OCI-LY7 (cell line): Measurements from ENCODE around the gene NCAPH2. TPM values are rescaled to one million over a fixed set of nuclear protein-coding genes. Genes with fewer than 3 reads are reported as not detected.

ENCODE experiments used
- BruUV-seq: library from RNA; stranded (reverse); fragments of 400-500 nt; replicated peaks from 2 replicates; lab custom pipeline; 2021; lab: Mats Ljungman, UMichigan
- CTCF ChIA-PET: fragments of 300-600 bp; sonication (Branson Sonifier 250); formaldehyde crosslinking; loops from one replicate; lab custom pipeline; 2022; ENCODE audit warnings: antibody characterized with exemption; ENCODE audit not compliant: unreplicated experiment; lab: Charles Lee
- POLR2A ChIA-PET: fragments of 300-600 bp; sonication (Branson Sonifier 250); formaldehyde crosslinking; loops from one replicate; lab custom pipeline; 2022; ENCODE audit warnings: antibody characterized with exemption; lab: Charles Lee
- DNase-seq: peaks from one replicate; pipeline ENCODE4 v3.0.0-alpha.2; 2015; ENCODE audit warnings: low spot score
- H2AFZ ChIP-seq: fragments of 200-600 bp; sonication (generic), shearing (Covaris generic); 2 replicates; pipeline ENCODE4 v1.6.1; 2014; ENCODE audit warnings: mild to moderate bottlenecking, antibody characterized with exemption, low read length, moderate library complexity
- H3K27ac ChIP-seq: fragments of 200-600 bp; sonication (generic); 2 replicates; pipeline ENCODE4 v1.5.1; 2014; ENCODE audit warnings: mixed run types, low read depth, mild to moderate bottlenecking, moderate library complexity, low read length, inconsistent platforms; ENCODE audit not compliant: poor library complexity, severe bottlenecking
- H3K36me3 ChIP-seq: fragments of 200-600 bp; sonication (generic); 2 replicates; pipeline ENCODE4 v1.6.1; 2014; ENCODE audit warnings: mild to moderate bottlenecking, antibody characterized with exemption, low read length, moderate library complexity, mixed read lengths; ENCODE audit not compliant: insufficient read depth
- H3K4me1 ChIP-seq: fragments of 200-600 bp; sonication (generic); 2 replicates; pipeline ENCODE4 v1.5.1; 2014; ENCODE audit warnings: mild to moderate bottlenecking, low read length; ENCODE audit not compliant: insufficient read depth, poor library complexity, severe bottlenecking
- H3K4me2 ChIP-seq: fragments of 200-600 bp; sonication (generic); 2 replicates; pipeline ENCODE4 v1.6.1; 2014; ENCODE audit warnings: mild to moderate bottlenecking, low read length
- H3K4me3 ChIP-seq: fragments of 200-600 bp; sonication (generic); 2 replicates; pipeline ENCODE4 v1.5.1; 2014; ENCODE audit warnings: mild to moderate bottlenecking, low read depth, low read length; ENCODE audit not compliant: poor library complexity, severe bottlenecking
- H3K79me2 ChIP-seq: fragments of 200-600 bp; sonication (generic); 2 replicates; pipeline ENCODE4 v1.6.1; 2016; ENCODE audit warnings: low read depth, mild to moderate bottlenecking, low read length, moderate library complexity, mixed read lengths; ENCODE audit not compliant: insufficient read depth
- H3K9me2 ChIP-seq: fragments of 200-600 bp; sonication (generic); 2 replicates; pipeline ENCODE4 v1.6.1; 2016; ENCODE audit warnings: mild to moderate bottlenecking, low read length, mixed read lengths; ENCODE audit not compliant: insufficient read depth
- H3K9me3 ChIP-seq: fragments of 200-600 bp; sonication (generic); 2 replicates; pipeline ENCODE4 v1.6.1; 2014; ENCODE audit warnings: mild to moderate bottlenecking, mixed run types, low read length, mixed read lengths
- H4K20me1 ChIP-seq: fragments of 200-600 bp; sonication (generic); 2 replicates; pipeline ENCODE4 v1.6.1; 2014; ENCODE audit warnings: mild to moderate bottlenecking, antibody characterized with exemption, low read length, moderate library complexity, mixed read lengths; ENCODE audit not compliant: insufficient read depth
- EZH2phosphoT487 ChIP-seq: fragments of 200-600 bp; sonication (generic); IDR thresholded peaks from 2 replicates; pipeline ENCODE4 v1.6.1; 2018; ENCODE audit warnings: low read depth, borderline replicate concordance, mild to moderate bottlenecking, mixed run types, antibody characterized with exemption, low read length, moderate library complexity, mixed read lengths
- intact Hi-C: fragments of 100-400 bp; cut with micrococcal nuclease; formaldehyde crosslinking; loops from one replicate; pipeline ENCODE4 v1.10.0; 2022; ENCODE audit not compliant: unreplicated experiment
- total RNA-seq, 2 experiments: library from RNA; depleted of rRNA in 1 of 2; stranded (reverse); fragments of >200 nt in 1 of 2; shearing (Covaris generic) in 1 of 2; gene quantifications; 2 replicates each; pipeline ENCODE4 v1.2.3, GENCODE V29; 2014 to 2022
- TF ChIP-seq, protein P1 (sequence below): fragments of 200-600 bp; sonication (generic); conservative IDR thresholded peaks from 2 replicates; pipeline ENCODE4 v1.5.1; 2014; ENCODE audit warnings: mild to moderate bottlenecking, antibody characterized with exemption, low read length, moderate library complexity, mixed read lengths

NCAPH2 gene
- total RNA-seq, 2 experiments from 2014 or later = 126 to 129 TPM

DNA sequence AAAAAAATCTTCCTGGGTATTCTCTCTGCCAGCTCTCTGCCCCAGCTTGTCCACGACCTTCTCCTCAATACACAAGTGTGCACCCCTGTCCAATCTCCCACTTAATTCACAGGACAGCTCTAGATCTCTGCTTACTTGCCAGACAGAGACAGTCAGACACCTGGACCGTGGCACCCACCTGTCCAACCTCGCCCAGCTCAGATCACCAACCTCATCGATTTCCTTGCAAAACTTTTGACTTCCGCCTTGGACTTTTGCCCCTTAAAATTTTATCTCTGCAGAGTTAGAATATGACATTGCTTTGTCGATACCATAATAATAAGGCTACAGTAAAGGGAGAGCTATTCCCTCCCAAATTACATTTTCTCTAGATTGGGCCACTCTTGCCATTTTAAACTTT, 10.9 kb upstream of the NCAPH2 start:
- intact Hi-C loops = no loop called here

DNA sequence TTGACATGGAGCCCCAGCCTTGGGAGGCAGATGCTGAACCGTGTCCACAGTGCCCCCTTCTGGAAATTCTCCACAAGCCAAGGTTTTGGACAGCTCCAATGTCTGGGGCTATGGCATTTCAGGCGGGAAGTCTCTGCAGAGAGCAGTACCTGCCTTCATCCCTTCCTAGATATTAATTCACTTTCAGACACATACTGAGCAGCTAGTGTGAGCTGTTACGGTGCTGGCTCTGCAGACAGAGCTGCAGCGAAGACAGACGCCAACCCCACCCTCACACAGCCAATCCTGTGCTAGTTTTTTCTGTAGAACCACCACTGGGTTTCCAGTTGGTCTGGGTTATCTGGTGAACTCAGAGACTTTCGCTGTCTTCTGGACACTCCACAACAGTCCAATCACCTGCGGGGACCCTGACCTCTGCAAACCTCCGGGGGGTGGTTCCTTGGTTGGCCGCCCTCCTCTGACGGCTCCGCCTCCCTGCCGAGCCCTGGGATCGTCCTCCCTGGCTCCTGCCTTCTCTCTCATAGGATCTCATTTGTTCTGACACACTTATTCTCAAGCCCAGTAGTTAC, 9.6 kb upstream of the NCAPH2 start:
- no peaks in the 10 kb centered on the region for H4K20me1 ChIP-seq
- H2AFZ ChIP-seq = peak overlapping the region; percentile 46; the same call in 1 of the 2 replicates
- ChIA-PET POLR2A (interaction anchor here (1.0 kb wide), 2 partner anchors 27 to 28 kb away, joined by 3 to 4 read pairs; no protein-coding TSS in a partner anchor), CTCF (interaction anchor here (0.6 to 1.4 kb wide), 3 partner anchors 25 to 164 kb away, joined by 4 to 6 read pairs (median 4); partner anchors contain the start of gene SCO2)
- intact Hi-C loops = loop anchor here (1.0 to 2.0 kb wide), 2 partner anchors 50 to 99 kb away; no protein-coding TSS in a partner anchor
- H3K9me2 ChIP-seq = no peaks in the 10 kb centered on the region
- H3K27ac ChIP-seq = no peak overlapping the region
- peak; percentile 80 for DNase-seq
- no peaks in the 10 kb centered on the region for H3K79me2 ChIP-seq
- peaks cover 22% of the 10 kb centered on the region for H3K4me1 ChIP-seq
- H3K4me3 ChIP-seq = no peak overlapping the region
- no TSS peak for BruUV-seq
- peak overlapping the region; percentile 9; the same call in 1 of the 2 replicates for H3K4me2 ChIP-seq
- H3K36me3 ChIP-seq = peaks cover 5% of the 10 kb centered on the region; the same call in 1 of the 2 replicates
- H3K9me3 ChIP-seq = no peaks in the 10 kb centered on the region
- TF ChIP-seq EZH2phosphoT487 = no peak
- TF ChIP-seq, protein P1, sequence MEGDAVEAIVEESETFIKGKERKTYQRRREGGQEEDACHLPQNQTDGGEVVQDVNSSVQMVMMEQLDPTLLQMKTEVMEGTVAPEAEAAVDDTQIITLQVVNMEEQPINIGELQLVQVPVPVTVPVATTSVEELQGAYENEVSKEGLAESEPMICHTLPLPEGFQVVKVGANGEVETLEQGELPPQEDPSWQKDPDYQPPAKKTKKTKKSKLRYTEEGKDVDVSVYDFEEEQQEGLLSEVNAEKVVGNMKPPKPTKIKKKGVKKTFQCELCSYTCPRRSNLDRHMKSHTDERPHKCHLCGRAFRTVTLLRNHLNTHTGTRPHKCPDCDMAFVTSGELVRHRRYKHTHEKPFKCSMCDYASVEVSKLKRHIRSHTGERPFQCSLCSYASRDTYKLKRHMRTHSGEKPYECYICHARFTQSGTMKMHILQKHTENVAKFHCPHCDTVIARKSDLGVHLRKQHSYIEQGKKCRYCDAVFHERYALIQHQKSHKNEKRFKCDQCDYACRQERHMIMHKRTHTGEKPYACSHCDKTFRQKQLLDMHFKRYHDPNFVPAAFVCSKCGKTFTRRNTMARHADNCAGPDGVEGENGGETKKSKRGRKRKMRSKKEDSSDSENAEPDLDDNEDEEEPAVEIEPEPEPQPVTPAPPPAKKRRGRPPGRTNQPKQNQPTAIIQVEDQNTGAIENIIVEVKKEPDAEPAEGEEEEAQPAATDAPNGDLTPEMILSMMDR = peak; percentile 89

More for the DNA sequence above, 10.9 kb upstream of the NCAPH2 start:
- Histone ChIP-seq H4K20me1 (no peaks in the 10 kb centered on the region), H2AFZ (no peak overlapping the region), H3K27ac (no peak overlapping the region), H3K4me2 (no peak overlapping the region), H3K9me2 (no peaks in the 10 kb centered on the region), H3K4me1 (peaks cover 22% of the 10 kb centered on the region), H3K36me3 (no peaks in the 10 kb centered on the region), H3K4me3 (no peak overlapping the region), H3K79me2 (no peaks in the 10 kb centered on the region), H3K9me3 (no peaks in the 10 kb centered on the region)
- DNase-seq = no peak
- ChIA-PET CTCF (interaction anchor here (1.2 kb wide), 1 partner anchor 24 kb away, joined by 4 read pairs; no protein-coding TSS in a partner anchor), POLR2A (interaction anchor here (0.7 to 1.0 kb wide), 2 partner anchors 29 to 163 kb away, joined by 3 to 4 read pairs; partner anchors contain the start of gene SCO2)
- no TSS peak for BruUV-seq
- TF ChIP-seq, protein P1 = no peak
- TF ChIP-seq EZH2phosphoT487 = no peak

DNA sequence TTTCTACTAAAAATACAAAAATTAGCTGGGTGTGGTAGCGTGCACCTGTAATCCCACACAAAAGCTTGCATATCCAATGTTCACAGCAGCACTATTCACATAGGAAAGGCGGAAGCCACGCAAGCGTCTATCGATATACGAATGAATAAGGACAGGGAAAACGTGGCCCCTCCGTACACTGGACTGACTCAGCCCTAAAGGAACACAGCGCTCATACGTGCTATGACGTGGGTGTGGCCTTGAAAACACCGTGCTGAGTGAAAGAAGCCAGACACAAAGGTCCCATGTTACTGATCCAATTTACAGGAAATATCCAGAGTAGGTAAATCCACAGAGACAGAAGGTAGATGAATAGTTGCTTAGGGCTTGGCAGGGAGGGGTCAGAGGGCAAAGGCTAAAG, 7.6 kb upstream of the NCAPH2 start:
- no peaks in the 10 kb centered on the region for H3K9me2 ChIP-seq
- no peak overlapping the region for H3K4me2 ChIP-seq
- TF ChIP-seq, protein P1 = no peak
- TF ChIP-seq EZH2phosphoT487 = no peak
- no TSS peak for BruUV-seq
- H4K20me1 ChIP-seq = no peaks in the 10 kb centered on the region
- H2AFZ ChIP-seq = no peak overlapping the region
- H3K4me3 ChIP-seq = no peak overlapping the region
- peaks cover 22% of the 10 kb centered on the region for H3K4me1 ChIP-seq
- ChIA-PET CTCF (no interaction called here), POLR2A (interaction anchor here (0.6 to 0.7 kb wide), 2 partner anchors 12 to 35 kb away, joined by 3 to 8 read pairs; no protein-coding TSS in a partner anchor)
- no peak overlapping the region for H3K27ac ChIP-seq
- H3K9me3 ChIP-seq = no peaks in the 10 kb centered on the region
- intact Hi-C loops = loop anchor here (10.0 kb wide), 1 partner anchor 256 kb away; the partner anchor contains the start of gene TUBGCP6
- H3K79me2 ChIP-seq = no peaks in the 10 kb centered on the region
- no peak for DNase-seq
- peaks cover 16% of the 10 kb centered on the region; the same call in 1 of the 2 replicates for H3K36me3 ChIP-seq
